GM19452 (cell line): ENCODE data around the gene GPATCH11.

Experiments used
- ATAC-seq: cut with Tn5 transposase; IDR thresholded peaks from one replicate; pipeline ENCODE4 v1.9.1; 2021; ENCODE audit not compliant: unreplicated experiment

GPATCH11 gene

GRCh38 chr2:37105150-37105549 lies 20.8 kb downstream of the GPATCH11 start:
- ATAC-seq, result no peak

- ATAC-seq, result no peak
Observed at GRCh38 chr2:37109523-37109922, 25.2 kb downstream of the GPATCH11 start.

GRCh38 chr2:37110306-37111212 lies 26.2 kb downstream of the GPATCH11 start:
- no peak for ATAC-seq

GRCh38 chr2:37111958-37112357 lies 27.6 kb downstream of the GPATCH11 start:
- no peak for ATAC-seq

GRCh38 chr2:37117566-37117965 lies 33.2 kb downstream of the GPATCH11 start:
- no peak for ATAC-seq

GRCh38 chr2:37119157-37119556 lies 34.8 kb downstream of the GPATCH11 start:
- ATAC-seq, result no peak

GRCh38 chr2:37125416-37125815 lies 41.1 kb downstream of the GPATCH11 start:
- no peak for ATAC-seq

- no peak for ATAC-seq
Observed at GRCh38 chr2:37132914-37133313, 48.6 kb downstream of the GPATCH11 start.

GRCh38 chr2:37142546-37142945 lies 58.2 kb downstream of the GPATCH11 start:
- ATAC-seq, result no peak

GRCh38 chr2:37143974-37144373 lies 59.7 kb downstream of the GPATCH11 start:
- ATAC-seq, result no peak

- ATAC-seq, result no peak
Observed at GRCh38 chr2:37146062-37146461, 61.7 kb downstream of the GPATCH11 start.

- ATAC-seq, result no peak
Observed at GRCh38 chr2:37148325-37148724, 64.0 kb downstream of the GPATCH11 start.
